ENCODE data around the gene PDGFD. TPM values are rescaled to one million over a fixed set of nuclear protein-coding genes. Genes with fewer than 3 reads are reported as not detected.
A peak's percentile ranks its signal among the peaks of the same experiment; 100 is the strongest.

The PDGFD gene
- total RNA-seq, 4 donors from 2014 or later, result 16.1 to 108 (median 36.0) TPM

DNA sequence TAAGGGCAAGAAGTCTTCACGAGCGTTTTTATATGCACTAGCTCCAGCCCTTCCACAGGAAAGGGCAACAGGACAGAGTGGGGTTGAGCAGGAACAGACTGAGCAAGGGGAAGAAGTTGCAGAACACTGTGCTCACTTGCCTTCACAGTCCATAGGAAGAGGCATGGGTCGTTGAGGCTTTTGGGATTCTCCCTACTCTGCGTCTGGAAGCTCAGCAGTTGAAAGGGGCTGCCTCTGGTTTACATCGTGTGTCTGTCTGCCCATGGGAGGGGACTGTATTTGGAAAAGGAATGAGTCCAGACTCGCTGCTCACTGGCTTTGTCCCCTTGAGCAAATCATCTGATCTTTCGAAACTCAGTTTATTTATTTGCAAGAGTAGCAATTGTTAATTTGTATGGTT, 1.1 kb upstream of the PDGFD start:
- intact Hi-C loops (cut with DNase I), result no loop called here
- no peaks in the 10 kb centered on the region for H3K4me1 ChIP-seq
- WGBS, 2 donors, result 75 to 76% methylated on average over 7 of the region's 7 CpGs
- H3K4me3 ChIP-seq (replicated peaks in 1 of 3), result no peak overlapping the region
- no peak for TF ChIP-seq POLR2A (IDR thresholded peaks at IDR 0.05)
- TF ChIP-seq, protein P1, sequence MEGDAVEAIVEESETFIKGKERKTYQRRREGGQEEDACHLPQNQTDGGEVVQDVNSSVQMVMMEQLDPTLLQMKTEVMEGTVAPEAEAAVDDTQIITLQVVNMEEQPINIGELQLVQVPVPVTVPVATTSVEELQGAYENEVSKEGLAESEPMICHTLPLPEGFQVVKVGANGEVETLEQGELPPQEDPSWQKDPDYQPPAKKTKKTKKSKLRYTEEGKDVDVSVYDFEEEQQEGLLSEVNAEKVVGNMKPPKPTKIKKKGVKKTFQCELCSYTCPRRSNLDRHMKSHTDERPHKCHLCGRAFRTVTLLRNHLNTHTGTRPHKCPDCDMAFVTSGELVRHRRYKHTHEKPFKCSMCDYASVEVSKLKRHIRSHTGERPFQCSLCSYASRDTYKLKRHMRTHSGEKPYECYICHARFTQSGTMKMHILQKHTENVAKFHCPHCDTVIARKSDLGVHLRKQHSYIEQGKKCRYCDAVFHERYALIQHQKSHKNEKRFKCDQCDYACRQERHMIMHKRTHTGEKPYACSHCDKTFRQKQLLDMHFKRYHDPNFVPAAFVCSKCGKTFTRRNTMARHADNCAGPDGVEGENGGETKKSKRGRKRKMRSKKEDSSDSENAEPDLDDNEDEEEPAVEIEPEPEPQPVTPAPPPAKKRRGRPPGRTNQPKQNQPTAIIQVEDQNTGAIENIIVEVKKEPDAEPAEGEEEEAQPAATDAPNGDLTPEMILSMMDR (IDR thresholded peaks at IDR 0.05), result no peak
- no peak overlapping the region for H3K27ac ChIP-seq
- H3K9me3 ChIP-seq, result no peaks in the 10 kb centered on the region
- H3K36me3 ChIP-seq, result no peaks in the 10 kb centered on the region
- H3K27me3 ChIP-seq, result no peaks in the 10 kb centered on the region
- no peak for DNase-seq

DNA sequence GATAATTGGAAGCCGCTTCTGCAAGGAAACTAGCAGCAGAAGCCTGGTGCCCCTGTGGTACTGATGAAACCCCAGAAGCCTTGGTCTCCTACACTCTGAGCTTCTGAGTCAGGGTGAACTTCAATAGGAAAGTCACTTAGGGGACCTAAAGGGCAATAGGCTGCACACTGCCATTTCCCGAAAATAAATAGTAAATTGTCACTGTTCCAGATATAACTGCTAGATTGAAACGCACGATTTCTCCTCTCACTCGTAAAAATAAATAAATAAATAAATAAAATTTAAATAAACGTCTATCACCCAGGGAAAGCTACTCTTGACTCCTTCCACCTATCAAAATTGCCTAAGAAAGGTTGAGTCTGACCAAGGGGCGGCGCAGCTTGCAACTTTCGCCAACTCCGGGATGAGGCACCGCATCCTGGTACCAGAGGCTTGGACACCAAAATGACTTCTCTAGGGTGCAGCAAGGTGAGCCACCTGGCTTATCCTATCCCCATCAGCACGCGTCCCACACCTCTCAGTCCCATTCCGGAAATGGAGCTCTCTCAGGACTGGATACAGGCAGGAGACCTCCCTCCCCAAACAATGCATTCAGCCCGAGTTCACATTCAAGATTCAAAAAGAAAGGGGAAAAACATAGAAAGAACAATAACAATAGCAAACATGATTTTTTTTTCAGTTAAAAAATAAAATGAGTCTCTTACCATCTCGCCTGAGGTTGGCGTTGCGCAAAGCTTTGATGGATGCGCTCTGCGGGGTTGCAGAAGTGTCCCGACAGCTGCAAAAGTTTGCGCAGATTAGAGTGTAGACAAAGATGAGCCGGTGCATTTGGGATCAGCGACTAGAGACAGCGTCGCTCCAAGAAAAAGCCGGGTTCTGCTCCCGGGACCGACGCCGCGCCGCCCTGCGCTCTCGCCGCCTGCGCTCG, 583 bp downstream of the PDGFD start:
- Histone ChIP-seq H3K27me3 (no peaks in the 10 kb centered on the region), H3K4me1 (no peaks in the 10 kb centered on the region), H3K27ac (peak overlapping the region in 1 of 3 donors; percentile 52), H3K4me3 (replicated peaks in 1 of 3) (peak overlapping the region in 2 of 3 donors; percentile 20 to 27), H3K36me3 (no peaks in the 10 kb centered on the region), H3K9me3 (no peaks in the 10 kb centered on the region)
- no peak for TF ChIP-seq POLR2A (IDR thresholded peaks at IDR 0.05)
- TF ChIP-seq, protein P1 (IDR thresholded peaks at IDR 0.05), result no peak
- 8 to 9% methylated on average over 30 to 38 of the region's 38 CpGs for WGBS, 2 donors
- intact Hi-C loops (cut with DNase I), result no loop called here
- DNase-seq, result no peak

DNA sequence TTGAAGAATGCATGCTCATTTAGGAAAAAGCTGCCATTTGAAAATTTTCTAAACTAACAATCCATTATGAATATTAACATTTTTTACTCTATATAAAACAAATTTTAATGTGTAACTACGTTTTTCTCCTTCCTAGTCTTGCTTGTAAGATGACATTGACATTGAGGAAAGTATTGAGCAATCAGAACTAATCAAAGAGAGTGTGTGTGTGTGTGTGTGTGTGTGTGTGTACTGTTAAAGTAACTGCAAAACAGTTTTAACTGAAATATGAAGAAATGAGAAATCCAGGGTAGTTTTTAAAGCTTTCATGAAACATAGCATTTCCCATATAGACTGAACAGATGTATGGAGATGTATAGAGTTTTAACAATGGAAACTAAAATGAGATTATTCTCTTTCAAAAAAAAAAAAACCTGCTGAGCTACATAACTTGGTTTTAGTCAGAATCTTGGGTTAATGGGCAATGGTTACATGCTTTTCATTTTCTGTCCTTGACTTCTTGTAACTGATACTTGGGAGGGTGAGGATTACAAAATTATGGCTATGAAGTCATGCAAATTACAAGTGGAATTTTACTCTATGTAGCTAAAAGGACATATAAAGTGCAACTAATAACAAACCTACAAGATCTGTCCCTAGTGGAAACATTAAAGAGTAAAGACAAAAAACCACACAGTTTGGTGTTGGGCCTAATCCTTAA, 2.0 kb downstream of the PDGFD start:
- no peaks in the 10 kb centered on the region for H3K36me3 ChIP-seq
- no peak overlapping the region for H3K4me3 ChIP-seq (replicated peaks in 1 of 3)
- no peaks in the 10 kb centered on the region for H3K27me3 ChIP-seq
- intact Hi-C loops (cut with DNase I), result no loop called here
- 54 to 65% methylated on average over 1 of the region's 1 CpG for WGBS, 2 donors
- TF ChIP-seq POLR2A (IDR thresholded peaks at IDR 0.05), result no peak
- TF ChIP-seq, protein P1 (IDR thresholded peaks at IDR 0.05), result no peak
- no peak overlapping the region for H3K27ac ChIP-seq
- no peaks in the 10 kb centered on the region for H3K4me1 ChIP-seq
- no peak for DNase-seq
- H3K9me3 ChIP-seq, result no peaks in the 10 kb centered on the region

DNA sequence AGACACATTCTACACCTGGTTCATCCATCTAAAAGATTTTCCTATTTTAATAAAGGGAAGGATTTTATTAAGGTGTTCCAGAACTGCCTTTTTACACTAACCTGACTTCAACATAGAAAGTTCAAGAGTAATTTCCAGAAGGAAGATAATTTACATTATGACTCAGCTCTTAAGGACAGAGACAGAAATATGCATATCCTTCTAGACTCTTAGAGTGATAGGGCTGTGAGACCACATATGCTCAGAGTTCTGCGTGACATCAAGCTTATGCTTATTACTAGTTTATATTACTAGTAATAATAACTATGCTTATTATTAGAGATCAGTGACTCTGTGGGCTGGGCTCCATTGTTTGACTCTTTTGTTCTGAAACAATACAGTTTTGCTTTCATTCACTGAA, 4.6 kb downstream of the PDGFD start:
- Histone ChIP-seq H3K9me3 (no peaks in the 10 kb centered on the region), H3K27me3 (no peaks in the 10 kb centered on the region), H3K36me3 (no peaks in the 10 kb centered on the region), H3K4me3 (replicated peaks in 1 of 3) (no peak overlapping the region), H3K27ac (no peak overlapping the region), H3K4me1 (no peaks in the 10 kb centered on the region)
- WGBS, 2 donors, result 95 to 97% methylated on average over 1 of the region's 1 CpG
- no peak for DNase-seq
- TF ChIP-seq, protein P1 (IDR thresholded peaks at IDR 0.05), result no peak
- TF ChIP-seq POLR2A (IDR thresholded peaks at IDR 0.05), result no peak
- intact Hi-C loops (cut with DNase I), result no loop called here

DNA sequence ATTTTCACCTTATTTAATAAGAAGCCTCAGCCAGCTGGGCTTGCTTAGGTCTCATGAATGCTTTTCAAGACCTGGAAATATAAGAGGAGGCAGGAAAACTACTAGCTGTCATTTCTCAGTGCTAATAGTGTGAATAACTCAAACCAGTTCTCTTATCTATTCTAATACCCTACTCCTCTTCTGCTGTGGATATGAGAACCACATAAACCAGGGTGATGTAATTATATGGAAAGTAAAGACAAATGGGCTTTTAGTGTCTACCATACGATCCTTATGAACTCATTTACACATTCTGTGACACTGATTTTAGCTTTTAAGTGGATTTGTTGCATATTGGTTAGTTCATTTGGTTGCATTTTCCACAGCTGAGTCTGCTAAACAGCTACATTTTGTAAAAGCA, 8.6 kb downstream of the PDGFD start:
- no peaks in the 10 kb centered on the region for H3K4me1 ChIP-seq
- no peak for DNase-seq
- 69 to 89% methylated on average over 1 of the region's 1 CpG for WGBS, 2 donors
- H3K27me3 ChIP-seq, result no peaks in the 10 kb centered on the region
- intact Hi-C loops (cut with DNase I), result no loop called here
- no peaks in the 10 kb centered on the region for H3K9me3 ChIP-seq
- no peaks in the 10 kb centered on the region for H3K36me3 ChIP-seq
- no peak overlapping the region for H3K27ac ChIP-seq
- TF ChIP-seq, protein P1 (IDR thresholded peaks at IDR 0.05), result no peak
- no peak for TF ChIP-seq POLR2A (IDR thresholded peaks at IDR 0.05)
- H3K4me3 ChIP-seq (replicated peaks in 1 of 3), result no peak overlapping the region

Data from thyroid gland (tissue), 4 donors.